GM18951 (cell line): ENCODE data around the gene ADGRG4.
A peak's percentile ranks its signal among the peaks of the same experiment; 100 is the strongest.
"Not testable (repeated sequence)": the region's sequence is repeated elsewhere in the genome, so short reads cannot be mapped to it uniquely, and the experiment has no call there.

ENCODE experiments used
- POLR2A ChIP-seq: IDR thresholded peaks from 4 replicates; pipeline ENCODE4 v1.6.1; 2011; ENCODE audit warnings: mild to moderate bottlenecking; ENCODE audit not compliant: insufficient read length, insufficient read depth; ENCODE audit errors: extremely low read depth
- in situ Hi-C: fragments of 300-500 bp; cut with MboI; formaldehyde crosslinking; loops from one replicate; pipeline ENCODE4 v1.12.0; 2022; ENCODE audit warnings: low sequenced_read_pairs, mixed read lengths, inconsistent platforms; ENCODE audit not compliant: unreplicated experiment

The ADGRG4 gene

GRCh38 chrX:136300721-136301120 lies at the start of gene ADGRG4:
TSS of gene ADGRG4 (plus strand) at chrX:136300963. CDS start at chrX:136308778, 7,815 bp downstream.
- in situ Hi-C loops: not testable (repeated sequence)

GRCh38 chrX:136251041-136251991 lies 49.4 kb upstream of the ADGRG4 start, which contains the start of gene MAP7D3:
TSS of gene MAP7D3 (minus strand) at chrX:136251400. CDS start at chrX:136251358, 42 bp downstream.
- in situ Hi-C loops: no loop called here
- peak; percentile 75 for TF ChIP-seq POLR2A

- no peak for TF ChIP-seq POLR2A
- in situ Hi-C loops: no loop called here
These were observed 45.2 kb upstream of the ADGRG4 start for GRCh38 chrX:136255541-136255940.

GRCh38 chrX:136256026-136256425 lies 44.7 kb upstream of the ADGRG4 start:
- in situ Hi-C loops: no loop called here

GRCh38 chrX:136258951-136259350 lies 41.8 kb upstream of the ADGRG4 start:
- TF ChIP-seq POLR2A: no peak
- in situ Hi-C loops: no loop called here

More at GRCh38 chrX:136256026-136256425, 44.7 kb upstream of the ADGRG4 start:
- no peak for TF ChIP-seq POLR2A

- in situ Hi-C loops: no loop called here
- TF ChIP-seq POLR2A: no peak
These were observed 41.2 kb upstream of the ADGRG4 start for GRCh38 chrX:136259543-136259942.

GRCh38 chrX:136260776-136261175 lies 40.0 kb upstream of the ADGRG4 start:
- TF ChIP-seq POLR2A: no peak
- in situ Hi-C loops: no loop called here

GRCh38 chrX:136261321-136261720 lies 39.4 kb upstream of the ADGRG4 start:
- TF ChIP-seq POLR2A: no peak

GRCh38 chrX:136262243-136262642 lies 38.5 kb upstream of the ADGRG4 start:
- no peak for TF ChIP-seq POLR2A
- in situ Hi-C loops: no loop called here

More at GRCh38 chrX:136261321-136261720, 39.4 kb upstream of the ADGRG4 start:
- in situ Hi-C loops: no loop called here

- in situ Hi-C loops: no loop called here
- no peak for TF ChIP-seq POLR2A
These were observed 37.9 kb upstream of the ADGRG4 start for GRCh38 chrX:136262812-136263315.

GRCh38 chrX:136266828-136267227 lies 33.9 kb upstream of the ADGRG4 start:
- in situ Hi-C loops: no loop called here
- TF ChIP-seq POLR2A: no peak

GRCh38 chrX:136268051-136269048 lies 32.4 kb upstream of the ADGRG4 start:
- in situ Hi-C loops: no loop called here
- TF ChIP-seq POLR2A: no peak

- no peak for TF ChIP-seq POLR2A
- in situ Hi-C loops: no loop called here
These were observed 30.8 kb upstream of the ADGRG4 start for GRCh38 chrX:136269921-136270320.
